ENCODE measurements around the gene MAPKBP1. TPM values are rescaled to one million over a fixed set of nuclear protein-coding genes. Genes with fewer than 3 reads are reported as not detected.
A peak's percentile ranks its signal among the peaks of the same experiment; 100 is the strongest.

MAPKBP1 gene
- total RNA-seq, 2 experiments from 2014 or later = 16.1 to 16.6 TPM

DNA sequence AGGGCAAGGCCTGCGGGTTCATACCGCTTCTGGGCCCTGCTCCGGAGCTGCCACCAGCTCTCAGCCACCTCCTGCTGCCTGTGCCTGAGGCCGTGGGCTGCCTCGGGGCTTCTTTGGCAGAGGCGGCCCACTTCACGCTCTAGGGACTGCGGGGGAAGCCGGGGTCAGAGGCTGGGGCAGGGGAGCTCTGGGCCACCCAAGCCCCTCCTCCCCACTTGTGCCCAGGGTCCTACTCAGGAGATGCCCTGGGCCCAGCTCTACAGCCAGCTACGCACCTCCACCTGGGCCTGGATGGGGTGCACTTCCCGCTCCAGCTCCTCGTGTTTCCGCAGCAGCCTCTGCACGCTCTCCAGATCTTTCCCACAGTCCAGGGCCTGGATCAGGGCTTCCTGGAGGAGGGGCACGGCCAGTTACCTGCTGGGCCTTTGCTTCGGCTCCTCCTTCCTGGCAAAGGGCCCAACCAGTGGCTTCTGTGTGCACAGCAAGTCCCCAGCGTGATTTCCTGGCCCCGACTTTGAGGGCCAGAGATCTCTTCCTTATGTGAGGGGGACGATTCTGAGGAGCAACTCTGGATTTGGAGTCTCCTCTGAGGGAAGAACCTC is 88.3 kb downstream of the MAPKBP1 start:
- no peak for DNase-seq
- Mint-ChIP-seq H3K9me3 (no peaks in the 10 kb centered on the region), H3K4me3 (no peak overlapping the region), H3K36me3 (no peaks in the 10 kb centered on the region), H3K27ac (no peak overlapping the region), H3K4me1 (ENCODE audit: low read depth) (peaks cover 8% of the 10 kb centered on the region), H3K27me3 (no peaks in the 10 kb centered on the region)
- CTCF ChIA-PET = interaction anchor here (1.3 kb wide), 1 partner anchor 42 kb away, joined by 6 read pairs; no protein-coding TSS in a partner anchor
- intact Hi-C loops (cut with micrococcal nuclease) = no loop called here
- POLR2A ChIA-PET = no interaction called here

DNA sequence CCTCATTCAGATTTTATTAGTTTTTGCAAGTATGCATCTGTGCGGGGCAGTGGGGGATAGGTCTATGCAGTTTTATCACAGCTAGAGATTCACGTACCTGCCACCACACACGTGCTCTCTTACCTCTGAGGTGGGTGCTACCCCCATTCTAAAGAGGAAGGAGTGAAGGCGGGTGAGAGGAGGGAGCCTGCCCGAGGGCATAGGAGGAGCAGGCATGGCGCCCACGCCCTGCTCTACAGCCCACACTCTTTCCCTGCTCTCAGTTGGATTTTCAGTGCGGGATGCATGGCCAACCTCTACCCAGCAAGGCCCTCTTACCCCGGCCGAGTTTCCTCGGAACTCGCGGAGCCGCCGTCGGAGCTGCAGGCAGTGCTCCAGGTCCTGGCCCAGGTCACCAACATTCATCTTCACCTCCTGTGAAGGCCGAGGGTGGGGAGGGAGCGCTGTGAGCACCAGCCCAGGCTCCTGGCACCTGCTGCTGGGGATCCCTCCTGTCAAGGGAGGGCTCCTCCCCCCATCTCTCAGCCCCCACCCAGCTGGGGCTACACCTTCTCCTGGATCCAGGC is 91.3 kb downstream of the MAPKBP1 start:
- POLR2A ChIA-PET = interaction anchor here (1.3 kb wide), 1 partner anchor 14 kb away, joined by 3 read pairs; no protein-coding TSS in a partner anchor
- Mint-ChIP-seq H3K9me3 (no peaks in the 10 kb centered on the region), H3K4me3 (no peak overlapping the region), H3K27me3 (no peaks in the 10 kb centered on the region), H3K4me1 (ENCODE audit: low read depth) (peaks cover 11% of the 10 kb centered on the region), H3K36me3 (no peaks in the 10 kb centered on the region), H3K27ac (no peak overlapping the region)
- CTCF ChIA-PET = no interaction called here
- no peak for DNase-seq
- intact Hi-C loops (cut with micrococcal nuclease) = no loop called here

DNA sequence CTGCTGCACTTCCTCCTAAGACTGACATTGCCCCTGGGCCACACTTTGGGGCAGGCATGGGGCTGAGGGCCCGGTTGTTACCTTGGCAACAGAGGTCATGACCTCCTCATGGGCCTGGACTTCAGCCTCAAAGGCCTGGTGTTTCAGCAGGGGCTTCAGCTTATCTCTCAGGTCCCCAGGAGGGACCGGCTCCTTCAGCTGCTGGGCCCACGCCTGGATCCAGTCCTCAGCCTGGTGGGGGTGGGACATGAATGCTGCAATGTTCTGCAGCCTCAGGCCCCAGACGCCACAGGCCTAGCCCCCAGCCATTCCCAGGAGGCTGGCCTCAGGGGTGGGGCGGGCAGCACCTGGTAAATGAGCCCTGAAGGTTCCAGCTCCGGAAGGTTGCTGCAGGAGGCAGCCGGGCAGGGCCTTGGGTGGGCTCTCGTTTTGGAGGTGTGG is 92.0 kb downstream of the MAPKBP1 start:
- Mint-ChIP-seq H3K36me3 (no peaks in the 10 kb centered on the region), H3K9me3 (no peaks in the 10 kb centered on the region), H3K4me1 (ENCODE audit: low read depth) (peaks cover 16% of the 10 kb centered on the region), H3K27ac (no peak overlapping the region), H3K4me3 (no peak overlapping the region), H3K27me3 (no peaks in the 10 kb centered on the region)
- intact Hi-C loops (cut with micrococcal nuclease) = no loop called here
- no peak for DNase-seq
- ChIA-PET POLR2A (interaction anchor here (1.3 kb wide), 1 partner anchor 14 kb away, joined by 3 read pairs; no protein-coding TSS in a partner anchor), CTCF (no interaction called here)

DNA sequence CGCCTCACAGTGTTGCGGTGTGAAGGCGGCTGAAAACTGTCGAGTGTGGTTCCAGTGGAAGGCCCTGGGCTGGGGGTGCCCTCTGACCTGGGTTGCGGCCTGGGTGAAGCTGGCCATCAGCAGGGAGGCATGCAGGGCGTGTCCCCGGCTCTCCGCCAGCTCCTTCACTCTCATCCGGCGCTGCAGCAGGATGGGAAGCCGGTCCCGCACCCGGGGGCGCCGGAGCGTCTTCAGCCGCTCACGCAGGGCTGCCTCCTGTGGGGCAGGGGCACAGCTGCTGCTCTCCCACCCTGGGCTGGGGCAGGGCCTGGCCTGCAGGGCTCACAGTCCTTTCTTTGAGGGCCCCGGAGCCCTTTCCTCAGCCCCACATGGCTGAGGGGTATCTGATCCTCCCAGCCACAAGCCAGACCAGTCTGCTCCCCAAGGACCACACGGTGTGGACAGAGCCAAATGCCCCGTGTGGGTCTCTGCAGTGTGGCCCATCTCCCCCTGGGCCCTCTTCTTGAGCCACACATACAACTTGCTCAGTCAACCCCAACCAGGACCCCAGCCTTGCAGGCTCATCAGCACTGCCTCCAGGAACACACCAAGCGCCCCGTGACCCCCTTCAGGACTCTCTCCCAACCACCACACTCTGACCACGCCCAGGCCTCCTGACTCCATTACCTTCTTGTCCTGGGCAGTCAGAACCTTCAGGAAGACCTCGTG is 92.7 kb downstream of the MAPKBP1 start:
- ChIA-PET POLR2A (interaction anchor here (1.3 kb wide), 1 partner anchor 15 kb away, joined by 3 read pairs; no protein-coding TSS in a partner anchor), CTCF (no interaction called here)
- no peaks in the 10 kb centered on the region for H3K36me3 Mint-ChIP-seq
- H3K9me3 Mint-ChIP-seq = no peaks in the 10 kb centered on the region
- H3K4me1 Mint-ChIP-seq (ENCODE audit: low read depth) = peaks cover 16% of the 10 kb centered on the region
- intact Hi-C loops (cut with micrococcal nuclease) = no loop called here
- no peak for DNase-seq
- no peak overlapping the region for H3K4me3 Mint-ChIP-seq
- H3K27me3 Mint-ChIP-seq = no peaks in the 10 kb centered on the region
- H3K27ac Mint-ChIP-seq = no peak overlapping the region

DNA sequence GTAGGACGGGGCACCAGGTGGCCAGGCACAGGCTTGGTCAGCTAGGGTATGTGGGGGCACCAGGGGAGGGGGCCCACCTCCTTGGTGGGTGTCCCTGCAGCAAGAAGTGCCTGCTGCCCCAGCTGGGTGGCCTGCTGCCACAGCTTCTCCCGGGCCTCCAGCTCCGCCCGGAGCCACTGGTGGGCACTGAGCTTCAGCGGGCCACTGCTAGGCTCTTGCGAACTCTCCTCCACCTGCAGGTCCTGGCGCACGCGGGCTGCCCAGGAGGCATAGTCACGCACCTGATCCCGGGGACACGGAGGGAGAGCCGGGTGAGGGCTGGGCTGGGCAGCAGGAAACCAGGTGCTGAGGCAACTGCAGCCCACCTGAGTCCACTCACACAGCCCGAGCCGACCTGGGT is 94.0 kb downstream of the MAPKBP1 start:
- peaks cover 20% of the 10 kb centered on the region for H3K4me1 Mint-ChIP-seq (ENCODE audit: low read depth)
- ChIA-PET POLR2A (no interaction called here), CTCF (interaction anchor here (0.6 kb wide), 1 partner anchor 36 kb away, joined by 3 read pairs; no protein-coding TSS in a partner anchor)
- intact Hi-C loops (cut with micrococcal nuclease) = no loop called here
- no peaks in the 10 kb centered on the region for H3K36me3 Mint-ChIP-seq
- no peak for DNase-seq
- no peaks in the 10 kb centered on the region for H3K27me3 Mint-ChIP-seq
- H3K27ac Mint-ChIP-seq = no peak overlapping the region
- H3K4me3 Mint-ChIP-seq = no peak overlapping the region
- no peaks in the 10 kb centered on the region for H3K9me3 Mint-ChIP-seq

DNA sequence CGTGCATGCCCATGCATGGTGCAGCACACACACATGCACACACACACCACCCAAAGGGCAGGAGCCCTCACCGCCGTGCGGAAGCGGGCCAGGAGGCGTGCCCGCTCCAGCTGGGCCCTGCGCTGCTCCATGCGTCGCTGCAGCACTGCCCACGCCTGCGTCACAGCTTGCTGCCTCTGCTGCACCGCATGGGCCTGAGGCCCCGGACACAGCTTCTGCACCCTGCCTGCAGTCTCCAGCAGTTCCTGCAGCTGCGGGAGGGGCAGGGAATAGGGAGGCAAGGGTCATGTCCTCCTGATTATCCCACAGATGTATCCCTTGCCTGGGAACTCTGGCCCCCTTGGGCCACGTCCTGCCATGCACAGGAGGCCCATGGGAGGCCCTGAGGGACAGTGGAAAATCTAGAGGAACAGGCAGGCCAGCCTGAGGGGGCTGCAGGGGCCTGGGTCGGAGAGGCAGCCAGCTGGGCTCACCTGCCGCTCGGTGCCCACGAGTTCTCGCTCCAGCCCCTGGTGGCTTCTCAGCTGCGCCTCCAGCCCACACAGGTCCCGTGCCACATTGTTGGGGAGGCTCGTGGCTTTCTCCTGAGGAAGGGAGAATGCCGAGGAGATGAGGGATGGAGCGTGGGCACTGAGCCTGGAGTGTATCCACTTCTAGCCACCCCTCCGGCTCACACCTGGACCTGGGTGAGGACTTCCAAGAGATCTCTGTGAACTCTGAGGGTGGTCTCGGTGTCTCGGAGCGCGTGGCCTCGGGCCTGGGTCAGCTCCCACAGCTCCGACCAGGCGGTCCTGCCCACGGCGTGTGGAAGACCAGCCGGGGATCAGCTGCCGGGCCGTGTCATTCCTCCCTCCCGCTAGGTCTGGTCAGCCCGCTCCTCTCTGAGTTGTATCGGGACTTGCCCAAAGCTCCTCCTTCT is 95.7 kb downstream of the MAPKBP1 start:
- Mint-ChIP-seq H3K4me1 (ENCODE audit: low read depth) (peaks cover 20% of the 10 kb centered on the region), H3K4me3 (peak overlapping the region; percentile 7), H3K36me3 (no peaks in the 10 kb centered on the region), H3K27ac (peak overlapping the region; percentile 77), H3K27me3 (no peaks in the 10 kb centered on the region), H3K9me3 (no peaks in the 10 kb centered on the region)
- intact Hi-C loops (cut with micrococcal nuclease) = loop anchor here (1.0 kb wide), 2 partner anchors 42 to 67 kb away; partner anchors contain the start of gene JMJD7
- ChIA-PET POLR2A (interaction anchor here (0.8 to 1.3 kb wide), 8 partner anchors 12 to 100 kb away, joined by 3 to 6 read pairs (median 3); no protein-coding TSS in a partner anchor), CTCF (interaction anchor here (0.6 to 1.4 kb wide), 11 partner anchors 23 to 240 kb away, joined by 3 to 8 read pairs (median 4); partner anchors contain the start of gene MAPKBP1)
- no peak for DNase-seq

DNA sequence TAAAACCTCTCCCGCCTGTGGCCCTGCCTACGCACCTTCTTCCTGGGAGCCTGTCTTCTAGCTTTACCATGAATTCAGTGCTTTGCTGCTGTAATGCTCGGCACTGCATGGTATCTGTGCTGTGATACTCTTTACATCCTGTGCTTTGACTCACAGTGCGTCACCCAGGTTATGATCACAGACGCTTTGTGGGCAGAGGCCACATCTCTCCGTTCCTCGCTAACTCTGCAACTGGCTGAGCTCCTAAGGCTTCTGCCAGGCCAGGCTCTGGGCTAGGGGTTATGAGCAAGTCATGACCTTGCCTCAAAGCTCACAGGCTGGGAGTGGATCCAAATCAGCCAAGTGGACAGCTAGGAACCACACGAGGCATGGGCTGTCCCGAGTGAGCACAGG is 96.4 kb downstream of the MAPKBP1 start:
- H3K4me1 Mint-ChIP-seq (ENCODE audit: low read depth) = peaks cover 20% of the 10 kb centered on the region
- H3K9me3 Mint-ChIP-seq = no peaks in the 10 kb centered on the region
- peak overlapping the region; percentile 77 for H3K27ac Mint-ChIP-seq
- peak overlapping the region; percentile 7 for H3K4me3 Mint-ChIP-seq
- no peaks in the 10 kb centered on the region for H3K36me3 Mint-ChIP-seq
- no peaks in the 10 kb centered on the region for H3K27me3 Mint-ChIP-seq
- DNase-seq = peak; percentile 87
- CTCF ChIA-PET = interaction anchor here (0.6 to 1.4 kb wide), 9 partner anchors 22 to 214 kb away, joined by 3 to 8 read pairs (median 4); partner anchors contain the start of gene MAPKBP1
- POLR2A ChIA-PET = interaction anchor here (0.8 to 1.3 kb wide), 8 partner anchors 11 to 99 kb away, joined by 3 to 6 read pairs (median 3); no protein-coding TSS in a partner anchor
- intact Hi-C loops (cut with micrococcal nuclease) = loop anchor here (1.0 kb wide), 2 partner anchors 42 to 67 kb away; partner anchors contain the start of gene JMJD7

DNA sequence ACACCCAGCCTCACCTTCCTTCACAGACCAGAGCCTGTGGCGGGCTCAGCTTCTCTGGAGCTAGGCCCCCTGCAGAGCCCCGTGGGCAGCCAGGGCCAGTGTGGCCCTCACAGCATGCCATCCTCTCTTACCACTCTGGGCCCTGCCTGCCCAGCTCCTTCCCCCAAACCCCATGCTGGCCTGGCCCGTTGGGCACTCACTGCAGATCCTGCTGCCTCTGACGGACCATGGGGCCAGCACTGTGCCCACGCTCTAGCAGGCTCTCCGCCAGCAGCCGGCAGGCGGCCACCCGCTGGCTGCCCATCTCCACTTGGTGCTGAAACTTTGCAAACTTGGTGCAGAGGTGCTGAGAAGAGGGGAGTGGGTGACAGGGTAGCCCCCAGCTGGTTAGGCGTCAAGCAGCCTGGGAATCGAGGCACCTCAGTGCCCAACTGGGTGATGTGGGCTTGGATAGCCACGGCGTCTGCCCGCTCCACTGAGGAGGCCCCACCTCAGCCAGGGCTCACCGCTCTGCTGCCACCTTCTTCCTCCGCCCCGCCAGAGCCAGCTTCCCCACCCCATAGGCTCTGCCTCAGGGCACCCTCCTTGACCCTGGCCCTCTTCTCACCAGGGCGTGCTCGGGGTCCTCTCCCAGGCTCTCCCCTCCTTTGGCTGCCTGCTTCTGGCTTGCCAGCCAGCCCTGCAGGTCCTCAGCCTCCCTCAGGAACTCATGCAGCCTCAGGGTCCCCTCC is 97.1 kb downstream of the MAPKBP1 start:
- ChIA-PET POLR2A (interaction anchor here (1.2 to 1.3 kb wide), 6 partner anchors 22 to 99 kb away, joined by 3 to 6 read pairs (median 3); no protein-coding TSS in a partner anchor), CTCF (interaction anchor here (0.8 to 1.4 kb wide), 8 partner anchors 21 to 213 kb away, joined by 3 to 8 read pairs (median 4); partner anchors contain the start of gene MAPKBP1)
- intact Hi-C loops (cut with micrococcal nuclease) = no loop called here
- Mint-ChIP-seq H3K4me1 (ENCODE audit: low read depth) (peaks cover 20% of the 10 kb centered on the region), H3K9me3 (no peaks in the 10 kb centered on the region), H3K27ac (peak overlapping the region; percentile 77), H3K27me3 (no peaks in the 10 kb centered on the region), H3K4me3 (no peak overlapping the region), H3K36me3 (no peaks in the 10 kb centered on the region)
- no peak for DNase-seq

DNA sequence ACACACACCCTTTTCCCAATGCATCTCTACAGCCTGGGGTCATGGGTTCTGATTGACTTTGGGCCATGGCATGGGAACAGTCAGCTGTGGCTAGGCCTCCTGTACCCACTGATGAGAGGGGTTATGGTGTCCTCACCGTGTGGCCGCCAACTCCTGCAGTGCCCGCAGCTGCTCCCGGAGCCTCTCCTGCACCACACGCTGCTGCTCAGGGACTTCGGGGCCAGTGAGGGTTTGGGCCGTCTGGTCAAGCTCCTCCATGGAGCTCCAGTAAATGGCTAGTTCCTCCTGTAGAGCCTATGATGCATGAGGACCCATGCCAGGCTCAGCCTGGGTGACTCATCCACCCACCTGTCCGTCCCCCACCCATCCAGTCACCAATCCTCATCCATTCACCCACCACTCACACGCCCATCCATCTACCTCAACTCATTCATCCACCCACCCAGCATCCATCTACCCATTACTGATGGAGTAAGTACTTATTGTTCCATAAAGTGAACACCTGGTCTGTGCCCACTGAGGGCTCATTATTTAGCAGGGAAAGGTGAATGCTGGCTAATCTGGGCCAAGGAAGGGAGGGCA is 98.0 kb downstream of the MAPKBP1 start:
- CTCF ChIA-PET = no interaction called here
- H3K27ac Mint-ChIP-seq = no peak overlapping the region
- POLR2A ChIA-PET = no interaction called here
- intact Hi-C loops (cut with micrococcal nuclease) = no loop called here
- no peak overlapping the region for H3K4me3 Mint-ChIP-seq
- no peaks in the 10 kb centered on the region for H3K27me3 Mint-ChIP-seq
- no peaks in the 10 kb centered on the region for H3K36me3 Mint-ChIP-seq
- DNase-seq = no peak
- no peaks in the 10 kb centered on the region for H3K9me3 Mint-ChIP-seq
- H3K4me1 Mint-ChIP-seq (ENCODE audit: low read depth) = peaks cover 20% of the 10 kb centered on the region

DNA sequence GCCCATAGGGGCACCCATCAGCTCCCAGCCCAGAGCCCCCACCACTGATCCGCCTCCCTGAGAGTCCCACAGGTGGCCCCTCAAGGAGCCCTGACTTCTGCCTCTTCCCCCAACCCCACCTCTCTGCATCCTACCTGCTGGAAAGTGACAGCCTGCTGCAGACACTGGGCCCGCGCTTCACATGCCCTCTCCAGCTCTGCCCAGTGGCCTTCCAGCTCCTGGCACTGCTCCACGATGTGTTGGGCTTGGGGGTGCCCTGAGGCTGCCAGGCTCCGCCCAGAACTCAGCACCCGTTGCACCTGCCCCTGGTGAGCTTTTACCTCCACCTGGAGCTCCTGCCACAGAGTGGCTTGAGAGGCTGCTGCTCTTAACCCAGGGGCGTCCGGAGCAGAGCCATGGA is 99.4 kb downstream of the MAPKBP1 start:
- Mint-ChIP-seq H3K27ac (no peak overlapping the region), H3K4me1 (ENCODE audit: low read depth) (peaks cover 20% of the 10 kb centered on the region), H3K27me3 (no peaks in the 10 kb centered on the region), H3K36me3 (no peaks in the 10 kb centered on the region), H3K4me3 (no peak overlapping the region), H3K9me3 (no peaks in the 10 kb centered on the region)
- intact Hi-C loops (cut with micrococcal nuclease) = no loop called here
- ChIA-PET POLR2A (no interaction called here), CTCF (no interaction called here)
- no peak for DNase-seq

DNA sequence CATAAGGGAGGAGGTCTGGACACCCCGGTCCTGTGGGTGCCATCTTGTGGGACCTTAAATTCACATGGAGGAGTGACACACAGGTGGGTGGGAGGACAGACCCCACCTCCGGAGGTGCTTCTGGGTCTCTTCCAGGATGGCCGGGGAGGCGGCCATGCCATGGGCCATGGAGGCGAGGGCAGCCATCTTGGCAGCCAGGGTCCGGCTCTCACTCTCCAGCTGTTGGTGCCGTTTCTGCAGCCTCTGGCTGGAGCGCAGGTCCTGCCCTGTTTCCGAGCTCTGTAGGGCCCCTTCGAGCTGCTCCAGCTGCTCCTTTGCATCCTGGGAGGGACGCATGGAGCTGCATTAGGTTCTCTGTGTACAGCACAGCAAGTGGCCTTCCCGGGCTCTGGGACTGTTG is 100.5 kb downstream of the MAPKBP1 start:
- Mint-ChIP-seq H3K4me3 (no peak overlapping the region), H3K27me3 (no peaks in the 10 kb centered on the region), H3K27ac (no peak overlapping the region), H3K4me1 (ENCODE audit: low read depth) (peaks cover 17% of the 10 kb centered on the region), H3K36me3 (no peaks in the 10 kb centered on the region), H3K9me3 (no peaks in the 10 kb centered on the region)
- ChIA-PET POLR2A (no interaction called here), CTCF (no interaction called here)
- no peak for DNase-seq
- intact Hi-C loops (cut with micrococcal nuclease) = no loop called here
